ENCODE data around the gene TRIM63. TPM values are rescaled to one million over a fixed set of nuclear protein-coding genes. Genes with fewer than 3 reads are reported as not detected.
A peak's percentile ranks its signal among the peaks of the same experiment; 100 is the strongest.

TRIM63 gene
- total and polyA plus RNA-seq, 9 of the 15 experiments (the other 6 are each of a cell fraction or from before 2014, with no cell fraction given), result 0.08 to 0.57 (median 0.36) TPM

GRCh38 chr1:26035959-26036755, 31.3 kb downstream of the TRIM63 start (continued):
- TF ChIP-seq, protein P1, sequence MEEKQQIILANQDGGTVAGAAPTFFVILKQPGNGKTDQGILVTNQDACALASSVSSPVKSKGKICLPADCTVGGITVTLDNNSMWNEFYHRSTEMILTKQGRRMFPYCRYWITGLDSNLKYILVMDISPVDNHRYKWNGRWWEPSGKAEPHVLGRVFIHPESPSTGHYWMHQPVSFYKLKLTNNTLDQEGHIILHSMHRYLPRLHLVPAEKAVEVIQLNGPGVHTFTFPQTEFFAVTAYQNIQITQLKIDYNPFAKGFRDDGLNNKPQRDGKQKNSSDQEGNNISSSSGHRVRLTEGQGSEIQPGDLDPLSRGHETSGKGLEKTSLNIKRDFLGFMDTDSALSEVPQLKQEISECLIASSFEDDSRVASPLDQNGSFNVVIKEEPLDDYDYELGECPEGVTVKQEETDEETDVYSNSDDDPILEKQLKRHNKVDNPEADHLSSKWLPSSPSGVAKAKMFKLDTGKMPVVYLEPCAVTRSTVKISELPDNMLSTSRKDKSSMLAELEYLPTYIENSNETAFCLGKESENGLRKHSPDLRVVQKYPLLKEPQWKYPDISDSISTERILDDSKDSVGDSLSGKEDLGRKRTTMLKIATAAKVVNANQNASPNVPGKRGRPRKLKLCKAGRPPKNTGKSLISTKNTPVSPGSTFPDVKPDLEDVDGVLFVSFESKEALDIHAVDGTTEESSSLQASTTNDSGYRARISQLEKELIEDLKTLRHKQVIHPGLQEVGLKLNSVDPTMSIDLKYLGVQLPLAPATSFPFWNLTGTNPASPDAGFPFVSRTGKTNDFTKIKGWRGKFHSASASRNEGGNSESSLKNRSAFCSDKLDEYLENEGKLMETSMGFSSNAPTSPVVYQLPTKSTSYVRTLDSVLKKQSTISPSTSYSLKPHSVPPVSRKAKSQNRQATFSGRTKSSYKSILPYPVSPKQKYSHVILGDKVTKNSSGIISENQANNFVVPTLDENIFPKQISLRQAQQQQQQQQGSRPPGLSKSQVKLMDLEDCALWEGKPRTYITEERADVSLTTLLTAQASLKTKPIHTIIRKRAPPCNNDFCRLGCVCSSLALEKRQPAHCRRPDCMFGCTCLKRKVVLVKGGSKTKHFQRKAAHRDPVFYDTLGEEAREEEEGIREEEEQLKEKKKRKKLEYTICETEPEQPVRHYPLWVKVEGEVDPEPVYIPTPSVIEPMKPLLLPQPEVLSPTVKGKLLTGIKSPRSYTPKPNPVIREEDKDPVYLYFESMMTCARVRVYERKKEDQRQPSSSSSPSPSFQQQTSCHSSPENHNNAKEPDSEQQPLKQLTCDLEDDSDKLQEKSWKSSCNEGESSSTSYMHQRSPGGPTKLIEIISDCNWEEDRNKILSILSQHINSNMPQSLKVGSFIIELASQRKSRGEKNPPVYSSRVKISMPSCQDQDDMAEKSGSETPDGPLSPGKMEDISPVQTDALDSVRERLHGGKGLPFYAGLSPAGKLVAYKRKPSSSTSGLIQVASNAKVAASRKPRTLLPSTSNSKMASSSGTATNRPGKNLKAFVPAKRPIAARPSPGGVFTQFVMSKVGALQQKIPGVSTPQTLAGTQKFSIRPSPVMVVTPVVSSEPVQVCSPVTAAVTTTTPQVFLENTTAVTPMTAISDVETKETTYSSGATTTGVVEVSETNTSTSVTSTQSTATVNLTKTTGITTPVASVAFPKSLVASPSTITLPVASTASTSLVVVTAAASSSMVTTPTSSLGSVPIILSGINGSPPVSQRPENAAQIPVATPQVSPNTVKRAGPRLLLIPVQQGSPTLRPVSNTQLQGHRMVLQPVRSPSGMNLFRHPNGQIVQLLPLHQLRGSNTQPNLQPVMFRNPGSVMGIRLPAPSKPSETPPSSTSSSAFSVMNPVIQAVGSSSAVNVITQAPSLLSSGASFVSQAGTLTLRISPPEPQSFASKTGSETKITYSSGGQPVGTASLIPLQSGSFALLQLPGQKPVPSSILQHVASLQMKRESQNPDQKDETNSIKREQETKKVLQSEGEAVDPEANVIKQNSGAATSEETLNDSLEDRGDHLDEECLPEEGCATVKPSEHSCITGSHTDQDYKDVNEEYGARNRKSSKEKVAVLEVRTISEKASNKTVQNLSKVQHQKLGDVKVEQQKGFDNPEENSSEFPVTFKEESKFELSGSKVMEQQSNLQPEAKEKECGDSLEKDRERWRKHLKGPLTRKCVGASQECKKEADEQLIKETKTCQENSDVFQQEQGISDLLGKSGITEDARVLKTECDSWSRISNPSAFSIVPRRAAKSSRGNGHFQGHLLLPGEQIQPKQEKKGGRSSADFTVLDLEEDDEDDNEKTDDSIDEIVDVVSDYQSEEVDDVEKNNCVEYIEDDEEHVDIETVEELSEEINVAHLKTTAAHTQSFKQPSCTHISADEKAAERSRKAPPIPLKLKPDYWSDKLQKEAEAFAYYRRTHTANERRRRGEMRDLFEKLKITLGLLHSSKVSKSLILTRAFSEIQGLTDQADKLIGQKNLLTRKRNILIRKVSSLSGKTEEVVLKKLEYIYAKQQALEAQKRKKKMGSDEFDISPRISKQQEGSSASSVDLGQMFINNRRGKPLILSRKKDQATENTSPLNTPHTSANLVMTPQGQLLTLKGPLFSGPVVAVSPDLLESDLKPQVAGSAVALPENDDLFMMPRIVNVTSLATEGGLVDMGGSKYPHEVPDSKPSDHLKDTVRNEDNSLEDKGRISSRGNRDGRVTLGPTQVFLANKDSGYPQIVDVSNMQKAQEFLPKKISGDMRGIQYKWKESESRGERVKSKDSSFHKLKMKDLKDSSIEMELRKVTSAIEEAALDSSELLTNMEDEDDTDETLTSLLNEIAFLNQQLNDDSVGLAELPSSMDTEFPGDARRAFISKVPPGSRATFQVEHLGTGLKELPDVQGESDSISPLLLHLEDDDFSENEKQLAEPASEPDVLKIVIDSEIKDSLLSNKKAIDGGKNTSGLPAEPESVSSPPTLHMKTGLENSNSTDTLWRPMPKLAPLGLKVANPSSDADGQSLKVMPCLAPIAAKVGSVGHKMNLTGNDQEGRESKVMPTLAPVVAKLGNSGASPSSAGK (IDR thresholded peaks at IDR 0.05), result no peak; the same call in 1 of the 2 replicates
- no peak for TF ChIP-seq ZNF785 (CRISPR knock-in tag; IDR thresholded peaks at IDR 0.05)
- TF ChIP-seq FIP1L1 (IDR thresholded peaks at IDR 0.05; ENCODE audit: low read depth, low read length, poor library complexity, severe bottlenecking), result no peak
- TF ChIP-seq ESRRB (CRISPR knock-in tag; IDR thresholded peaks at IDR 0.05; ENCODE audit: borderline replicate concordance), result no peak
- TF ChIP-seq GATAD2A (IDR thresholded peaks at IDR 0.05), result no peak
- TF ChIP-seq CXXC5 (CRISPR knock-in tag; IDR thresholded peaks at IDR 0.05), result no peak
- 0 out of 2 replicates have a peak, but pooled peaks have one; percentile 30 for TF ChIP-seq MAFK (IDR thresholded peaks at IDR 0.05; ENCODE audit: low read length)
- TF ChIP-seq EHMT2 (IDR thresholded peaks at IDR 0.05), result no peak
- TF ChIP-seq ZNF75A (CRISPR knock-in tag; IDR thresholded peaks at IDR 0.05), result no peak
